Neural cell (in vitro differentiated cells): ENCODE measurements around the gene TNFRSF13B. TPM values are rescaled to one million over a fixed set of nuclear protein-coding genes. Genes with fewer than 3 reads are reported as not detected.

Source experiments
- H2AFZ ChIP-seq: fragments of 200-600, 300-800 bp; sonication (generic), shearing (Covaris generic); 2 replicates; pipeline ENCODE4 v1.6.0; 2014; ENCODE audit warnings: low read depth, mild to moderate bottlenecking, antibody characterized with exemption, low read length, moderate library complexity
- H3F3A ChIP-seq: fragments of 200-600 bp; shearing (Covaris generic); 2 replicates; pipeline ENCODE4 v1.6.1; 2016; ENCODE audit warnings: mild to moderate bottlenecking, moderate library complexity, mixed read lengths, antibody characterized with exemption, low read length; ENCODE audit not compliant: insufficient read depth, poor library complexity, severe bottlenecking
- H3K27ac ChIP-seq: fragments of 200-600, 300-800 bp; sonication (generic), shearing (Covaris generic); 2 replicates; pipeline ENCODE4 v1.5.1; 2014; ENCODE audit warnings: mild to moderate bottlenecking, low read length, moderate library complexity
- H3K27me3 ChIP-seq: fragments of 300-800, 200-600 bp; sonication (generic), shearing (Covaris generic); 2 replicates; pipeline ENCODE4 v1.6.0; 2014; ENCODE audit warnings: mild to moderate bottlenecking, low read depth, low read length, moderate library complexity; ENCODE audit not compliant: insufficient read depth
- H3K36me3 ChIP-seq: fragments of 300-800, 200-600 bp; sonication (generic), shearing (Covaris generic); 2 replicates; pipeline ENCODE4 v1.5.1; 2014; ENCODE audit warnings: mild to moderate bottlenecking, antibody characterized with exemption, low read length, moderate library complexity; ENCODE audit not compliant: insufficient read depth
- H3K4me2 ChIP-seq: fragments of 300-800, 200-600 bp; sonication (generic), shearing (Covaris generic); 2 replicates; pipeline ENCODE4 v1.6.0; 2014; ENCODE audit warnings: mild to moderate bottlenecking, low read length
- H3K4me3 ChIP-seq: fragments of 300-800, 200-600 bp; sonication (generic), shearing (Covaris generic); 2 replicates; pipeline ENCODE4 v1.5.1; 2014; ENCODE audit warnings: mild to moderate bottlenecking, low read length, moderate library complexity
- H3K79me2 ChIP-seq: fragments of 200-600 bp; shearing (Covaris generic); replicated peaks from 2 replicates; pipeline ENCODE4 v1.6.0; 2014; ENCODE audit warnings: mild to moderate bottlenecking, low read length, moderate library complexity; ENCODE audit not compliant: insufficient read depth
- H3K9ac ChIP-seq: fragments of 300-800, 200-600 bp; sonication (generic), shearing (Covaris generic); 2 replicates; pipeline ENCODE4 v1.6.1; 2016; ENCODE audit warnings: mild to moderate bottlenecking, low read length, mixed read lengths
- H3K9me2 ChIP-seq: fragments of 200-600 bp; shearing (Covaris generic); 2 replicates; pipeline ENCODE4 v1.6.1; 2016; ENCODE audit warnings: mild to moderate bottlenecking, low read length, mixed read lengths; ENCODE audit not compliant: insufficient read depth
- H3K9me3 ChIP-seq: fragments of 200-600, 300-800 bp; sonication (generic), shearing (Covaris generic); 2 replicates; pipeline ENCODE4 v1.6.1; 2016; ENCODE audit warnings: mild to moderate bottlenecking, mixed run types, low read length, moderate library complexity, mixed read lengths
- H4K20me1 ChIP-seq: fragments of 200-600 bp; shearing (Covaris generic); 2 replicates; pipeline ENCODE4 v1.6.1; 2016; ENCODE audit warnings: mild to moderate bottlenecking, mixed run types; ENCODE audit not compliant: insufficient read depth
- CTCF ChIP-seq: fragments of 450-650 bp; IDR thresholded peaks from 2 replicates; pipeline ENCODE4 v1.5.1; 2014; ENCODE audit warnings: antibody characterized with exemption, mild to moderate bottlenecking, moderate library complexity; ENCODE audit not compliant: poor library complexity, severe bottlenecking
- EP300 ChIP-seq: fragments of 450-650 bp; conservative IDR thresholded peaks from 2 replicates; pipeline ENCODE4 v1.6.1; 2014; ENCODE audit warnings: antibody characterized with exemption, mild to moderate bottlenecking, moderate library complexity; ENCODE audit not compliant: poor library complexity, severe bottlenecking
- EZH2 ChIP-seq: fragments of 200-600, 300-800 bp; shearing (Covaris generic), sonication (generic); IDR thresholded peaks from 2 replicates; pipeline ENCODE4 v1.6.1; 2014; ENCODE audit warnings: antibody characterized with exemption, low read length, borderline replicate concordance, mild to moderate bottlenecking; ENCODE audit not compliant: insufficient read depth, poor library complexity, severe bottlenecking
- MXI1 ChIP-seq: fragments of 450-650 bp; conservative IDR thresholded peaks from 2 replicates; pipeline ENCODE4 v1.6.1; 2014; ENCODE audit warnings: antibody characterized with exemption, mild to moderate bottlenecking; ENCODE audit not compliant: poor library complexity, severe bottlenecking
- POLR2AphosphoS5 ChIP-seq: IDR thresholded peaks from 2 replicates; pipeline ENCODE4 v1.6.1; 2012
- RAD21 ChIP-seq: fragments of 450-650 bp; conservative IDR thresholded peaks from 2 replicates; pipeline ENCODE4 v1.6.1; 2014; ENCODE audit warnings: antibody characterized with exemption, mild to moderate bottlenecking, moderate library complexity
- REST ChIP-seq: IDR thresholded peaks from 2 replicates; pipeline ENCODE4 v1.6.1; 2012; ENCODE audit warnings: borderline replicate concordance
- SMC3 ChIP-seq: fragments of 450-650 bp; conservative IDR thresholded peaks from 2 replicates; pipeline ENCODE4 v1.6.1; 2014; ENCODE audit warnings: antibody characterized with exemption, mild to moderate bottlenecking, moderate library complexity; ENCODE audit not compliant: poor library complexity
- TAF1 ChIP-seq: IDR thresholded peaks from 2 replicates; pipeline ENCODE4 v1.6.1; 2012; ENCODE audit warnings: low read depth
- polyA plus RNA-seq: library from polyadenylated mRNA; depleted of rRNA; stranded (reverse); fragments of >200 nt; gene quantifications from 2 replicates; pipeline ENCODE4 v1.2.3, GENCODE V29; 2014

Gene TNFRSF13B
- polyA plus RNA-seq, 1 donor from 2014 or later, result not detected

- Histone ChIP-seq H3K4me3 (no peak overlapping the region), H4K20me1 (no peaks in the 10 kb centered on the region), H3K9me2 (no peaks in the 10 kb centered on the region), H3K36me3 (no peaks in the 10 kb centered on the region), H2AFZ (no peak overlapping the region), H3K27ac (no peak overlapping the region), H3K79me2 (no peaks in the 10 kb centered on the region), H3K9me3 (no peaks in the 10 kb centered on the region), H3K4me2 (no peak overlapping the region), H3K9ac (no peak overlapping the region), H3F3A (no peaks in the 10 kb centered on the region), H3K27me3 (no peaks in the 10 kb centered on the region)
- no peak for TF ChIP-seq EZH2
- TF ChIP-seq REST, result no peak
- no peak for TF ChIP-seq EP300
- TF ChIP-seq RAD21, result no peak
- TF ChIP-seq MXI1, result no peak
- no peak for TF ChIP-seq POLR2AphosphoS5
- no peak for TF ChIP-seq TAF1
- TF ChIP-seq CTCF, result no peak
- TF ChIP-seq SMC3, result no peak
These were observed 55.4 kb downstream of the TNFRSF13B start for GRCh38 chr17:16916557-16916920.

- H3F3A ChIP-seq, result no peaks in the 10 kb centered on the region
- no peaks in the 10 kb centered on the region for H4K20me1 ChIP-seq
- H3K9me3 ChIP-seq, result no peaks in the 10 kb centered on the region
- TF ChIP-seq CTCF, result no peak
- H3K9ac ChIP-seq, result no peak overlapping the region
- no peaks in the 10 kb centered on the region for H3K9me2 ChIP-seq
- H3K79me2 ChIP-seq, result no peaks in the 10 kb centered on the region
- no peak overlapping the region for H2AFZ ChIP-seq
- H3K4me3 ChIP-seq, result no peak overlapping the region
- H3K27ac ChIP-seq, result no peak overlapping the region
- no peak overlapping the region for H3K4me2 ChIP-seq
- H3K27me3 ChIP-seq, result no peaks in the 10 kb centered on the region
- H3K36me3 ChIP-seq, result no peaks in the 10 kb centered on the region
These were observed 56.0 kb downstream of the TNFRSF13B start for GRCh38 chr17:16915752-16916556.
